PC-9 (cell line): ENCODE measurements around the gene AKR1B1.

Experiments
- CTCF ChIP-seq: fragments of 200-600 bp; sonication (generic); conservative IDR thresholded peaks from 2 replicates; pipeline ENCODE4 v1.6.1; 2017; ENCODE audit warnings: mixed run types, antibody characterized with exemption, mild to moderate bottlenecking, moderate library complexity
- EZH2 ChIP-seq: fragments of 200-600 bp; sonication (generic); IDR thresholded peaks from 2 replicates; pipeline ENCODE4 v1.8.0; 2017; ENCODE audit warnings: antibody characterized with exemption, low read depth

- TF ChIP-seq EZH2 (no peak), CTCF (no peak)
Observed at GRCh38 chr7:134419085-134419484, 39.8 kb downstream of the AKR1B1 start.
